ENCODE data around the gene NPAS3. TPM values are rescaled to one million over a fixed set of nuclear protein-coding genes. Genes with fewer than 3 reads are reported as not detected.

Gene NPAS3
- total and polyA plus RNA-seq, 2 of the 8 experiments (the other 6 are each of a cell fraction or from before 2014, with no cell fraction given): 0.11 to 0.60 TPM

GRCh38 chr14:33515441-33515840, 576.8 kb downstream of the NPAS3 start:
- H3K9ac ChIP-seq (replicated peaks in 1 of 4; ENCODE audit: extremely low read depth in 1 of 4, low read depth in 3 of 4, low read length in 3 of 4): no peak overlapping the region
- H3K23me2 ChIP-seq (ENCODE audit: low read depth, low read length): no peaks in the 10 kb centered on the region
- no peak overlapping the region for H3K4ac ChIP-seq (replicated peaks; ENCODE audit: insufficient read length, low read depth, low read length)
- TF ChIP-seq E2F6 (IDR thresholded peaks at IDR 0.05) (no peak), TAF7 (optimal IDR thresholded peaks at IDR 0.05; ENCODE audit: borderline replicate concordance, low read depth, low read length) (no peak), ZNF274 (IDR thresholded peaks at IDR 0.05; ENCODE audit: borderline replicate concordance, extremely low read depth, low read length) (no peak), POU5F1 (IDR thresholded peaks at IDR 0.05; ENCODE audit: low read depth, low read length) (no peak), ATF2 (IDR thresholded peaks at IDR 0.05; ENCODE audit: low read length) (no peak), JUND (IDR thresholded peaks at IDR 0.05; ENCODE audit: low read length) (no peak), ASH2L (IDR thresholded peaks at IDR 0.05; ENCODE audit: low read length) (no peak), BRCA1 (IDR thresholded peaks at IDR 0.05; ENCODE audit: low read depth, low read length) (no peak), ATF3 (IDR thresholded peaks at IDR 0.05; ENCODE audit: insufficient read depth, low read depth, low read length) (no peak), SP2 (IDR thresholded peaks at IDR 0.05; ENCODE audit: low read length) (no peak), KDM1A (IDR thresholded peaks at IDR 0.05; ENCODE audit: borderline replicate concordance, low read length) (no peak), SIRT6 (IDR thresholded peaks at IDR 0.05; ENCODE audit: low read length) (no peak)
- H2AFZ ChIP-seq (ENCODE audit: low read length): no peak overlapping the region
- no peaks in the 10 kb centered on the region for H4K20me1 ChIP-seq (replicated peaks in 1 of 2; ENCODE audit: control insufficient read depth in 1 of 2, insufficient read depth in 2 of 2, low read length in 2 of 2)
- H3K79me2 ChIP-seq (ENCODE audit: control insufficient read depth in 1 of 2, insufficient read depth in 2 of 2, low read length in 2 of 2): no peaks in the 10 kb centered on the region
- no peak for DNase-seq (ENCODE audit: low read depth in 1 of 2, low spot score in 2 of 2)
- no peaks in the 10 kb centered on the region for H3K9me3 ChIP-seq (ENCODE audit: insufficient read depth in 2 of 2, low read depth in 1 of 2, low read length in 1 of 2)
- no peak overlapping the region for H3K4me2 ChIP-seq (ENCODE audit: insufficient read depth in 1 of 2, low read depth in 2 of 2, low read length in 2 of 2)
- no peak overlapping the region for H4K8ac ChIP-seq (ENCODE audit: extremely low read depth, insufficient read depth, low read length)
- H3K27ac ChIP-seq (ENCODE audit: low read depth, low read length): no peak overlapping the region
- H3K4me3 ChIP-seq (ENCODE audit: extremely low read depth in 1 of 4, insufficient read depth in 2 of 4, low read depth in 3 of 4, low read length in 4 of 4): no peak overlapping the region
- H3K36me3 ChIP-seq (ENCODE audit: control insufficient read depth in 2 of 4, insufficient read depth in 4 of 4, low read length in 3 of 4): no peaks in the 10 kb centered on the region
- no peaks in the 10 kb centered on the region for H3K4me1 ChIP-seq (replicated peaks in 1 of 4; ENCODE audit: control insufficient read depth in 3 of 4, insufficient read depth in 4 of 4, low read length in 3 of 4)
- H4K5ac ChIP-seq (ENCODE audit: insufficient read length, low read depth, low read length): no peak overlapping the region
- no peaks in the 10 kb centered on the region for H3K79me1 ChIP-seq (ENCODE audit: low read depth, low read length)
- H3K18ac ChIP-seq (ENCODE audit: extremely low read depth, low read length): no peak overlapping the region
- no peak overlapping the region for H4K91ac ChIP-seq (replicated peaks; ENCODE audit: insufficient read length, low read length)
- H3K56ac ChIP-seq (replicated peaks; ENCODE audit: insufficient read length, low read depth, low read length): no peak overlapping the region
- H3K23ac ChIP-seq (ENCODE audit: insufficient read length): no peak overlapping the region
- no peak overlapping the region for H2BK20ac ChIP-seq (ENCODE audit: low read length)
- H2BK5ac ChIP-seq (ENCODE audit: low read depth, low read length): no peak overlapping the region
- no peak overlapping the region for H2BK15ac ChIP-seq (ENCODE audit: low read length)
- ChIA-PET POLR2A (ENCODE audit: partially characterized antibody) (no interaction called here), CTCF (ENCODE audit: partially characterized antibody) (interaction anchor here (0.6 kb wide), 1 partner anchor 791 kb away, joined by 3 read pairs; no protein-coding TSS in a partner anchor)
- no peak overlapping the region for H3K14ac ChIP-seq (ENCODE audit: insufficient read length)
- H2BK120ac ChIP-seq (replicated peaks; ENCODE audit: low read depth, low read length): no peak overlapping the region
- WGBS, 2 experiments (ENCODE audit: extremely low coverage in 1 of 2, insufficient coverage in 1 of 2, insufficient read length in 1 of 2, insufficient replicate concordance in 2 of 2, low coverage in 1 of 2, low lambda C conversion rate in 2 of 2, missing lambda C conversion rate in 1 of 2): 93% methylated on average over 5 of the region's 5 CpGs; no CpG with 5 or more reads in 1 of the 2 experiments
- FAIRE-seq: no peak
- H2BK12ac ChIP-seq (ENCODE audit: low read depth, low read length): no peak overlapping the region
- H3K27me3 ChIP-seq (replicated peaks in 1 of 4; ENCODE audit: control insufficient read depth in 3 of 4, extremely low read depth in 1 of 4, insufficient read depth in 3 of 4, low read length in 3 of 4): no peaks in the 10 kb centered on the region
- H2AK5ac ChIP-seq (ENCODE audit: low read depth, low read length): no peak overlapping the region

All from H1 (cell line).